Stomach smooth muscle (tissue), 2 donors: Measurements from ENCODE around the gene OTX1.

Experiments used
- H3K27ac ChIP-seq: one replicate; pipeline ENCODE4 v1.7.0; 2013; ENCODE audit warnings: mild to moderate bottlenecking, low read length, inconsistent platforms
- H3K27me3 ChIP-seq, 2 donors: one replicate each; pipeline ENCODE4 v1.7.0; 2013; ENCODE audit warnings: low read length in 2 of 2; ENCODE audit not compliant: insufficient read depth in 2 of 2, control insufficient read depth in 1 of 2
- H3K36me3 ChIP-seq, 2 donors: one replicate each; pipeline ENCODE4 v1.7.0; 2013; ENCODE audit warnings: low read length in 2 of 2; ENCODE audit not compliant: control insufficient read depth in 2 of 2, insufficient read depth in 2 of 2
- H3K4me1 ChIP-seq: one replicate; pipeline ENCODE4 v1.7.0; 2013; ENCODE audit warnings: low read length; ENCODE audit not compliant: control insufficient read depth, insufficient read depth
- H3K4me3 ChIP-seq, 2 donors: one replicate each; pipeline ENCODE4 v1.7.0; 2013; ENCODE audit warnings: low read length in 2 of 2
- H3K9ac ChIP-seq, 2 donors: one replicate each; pipeline ENCODE4 v1.7.0; 2013; ENCODE audit warnings: low read length in 2 of 2, mild to moderate bottlenecking in 1 of 2
- H3K9me3 ChIP-seq, 2 donors: one replicate each; pipeline ENCODE4 v1.7.0; 2013; ENCODE audit warnings: low read length in 2 of 2; ENCODE audit not compliant: control insufficient read depth in 2 of 2
- donor health status: healthy.
- donor health status: Pancreatic carcinoma.

OTX1 gene

DNA sequence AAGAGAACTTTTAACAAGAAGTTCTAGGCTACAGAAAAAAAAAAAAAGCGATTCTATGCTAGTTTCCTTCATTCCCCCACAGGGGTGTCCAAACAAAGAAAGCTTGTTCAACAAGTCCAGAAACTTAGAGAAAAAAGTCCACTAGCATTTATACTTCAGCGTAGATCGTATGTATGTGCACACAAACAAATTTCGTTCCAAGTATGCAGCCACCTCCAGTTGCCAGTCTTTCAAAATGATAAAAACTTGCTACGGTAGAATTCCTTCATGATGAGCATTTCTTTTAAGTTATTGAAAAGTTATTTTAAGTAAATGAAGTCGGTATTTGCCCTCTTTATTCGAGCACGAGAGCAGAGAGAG, 3.7 kb upstream of the OTX1 start:
- Histone ChIP-seq H3K36me3 (peaks cover 11 to 16% of the 10 kb centered on the region in 2 donors), H3K27me3 (peaks cover 40 to 53% of the 10 kb centered on the region in 2 donors), H3K27ac (no peak overlapping the region), H3K9ac (no peak overlapping the region), H3K4me1 (peaks cover 25% of the 10 kb centered on the region), H3K4me3 (no peak overlapping the region), H3K9me3 (no peaks in the 10 kb centered on the region)

DNA sequence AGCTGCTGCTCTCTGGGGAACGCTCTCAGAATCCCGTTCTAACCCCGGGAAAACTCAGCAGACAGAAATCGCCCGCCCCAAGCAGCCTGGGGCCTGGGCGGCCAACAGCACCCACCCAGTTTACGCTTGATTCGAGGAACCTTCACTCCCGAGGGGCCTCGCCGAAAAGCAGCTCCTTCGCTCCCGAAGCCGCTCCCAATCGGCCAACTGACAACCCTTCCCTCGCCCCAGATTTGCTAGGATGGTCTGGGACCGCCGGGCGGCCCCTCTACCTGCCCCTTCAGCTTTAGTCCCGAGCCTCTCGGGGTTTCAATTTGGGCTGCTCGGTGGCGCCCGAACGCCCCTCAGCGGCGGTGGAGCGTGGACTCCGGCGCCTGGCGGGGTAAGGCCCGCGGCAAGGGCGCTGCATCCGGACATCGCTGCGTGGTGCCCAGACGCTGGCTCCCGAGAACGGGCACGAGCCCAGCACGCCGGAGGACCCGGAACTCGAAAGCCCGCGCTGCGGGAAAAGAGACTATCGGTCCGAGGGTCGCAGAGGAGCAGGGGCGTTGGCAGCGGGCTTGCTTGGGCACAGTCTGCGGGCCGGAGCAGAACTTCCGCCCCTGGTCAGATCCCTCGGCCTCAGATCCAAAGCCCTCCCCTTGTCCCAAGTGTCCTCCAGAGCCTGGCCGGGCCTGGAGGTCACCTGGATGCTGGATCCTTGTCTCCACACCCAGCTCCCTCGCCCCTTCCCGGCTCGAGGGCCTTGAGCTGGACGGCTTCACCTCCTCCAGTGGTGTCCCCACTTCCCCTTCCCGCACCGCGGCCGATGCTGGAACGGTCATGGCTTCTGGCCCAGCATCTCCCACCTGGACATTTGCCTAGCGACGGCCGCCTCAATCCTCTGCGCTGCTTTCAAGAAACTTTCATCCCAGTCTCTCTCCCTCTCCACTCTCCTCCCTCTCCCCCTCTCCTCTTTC, 3.0 kb upstream of the OTX1 start:
- Histone ChIP-seq H3K36me3 (peaks cover 11 to 16% of the 10 kb centered on the region in 2 donors), H3K4me1 (peaks cover 25% of the 10 kb centered on the region), H3K27me3 (peaks cover 47 to 60% of the 10 kb centered on the region in 2 donors), H3K4me3 (no peak overlapping the region), H3K27ac (no peak overlapping the region), H3K9ac (no peak overlapping the region), H3K9me3 (no peaks in the 10 kb centered on the region)

DNA sequence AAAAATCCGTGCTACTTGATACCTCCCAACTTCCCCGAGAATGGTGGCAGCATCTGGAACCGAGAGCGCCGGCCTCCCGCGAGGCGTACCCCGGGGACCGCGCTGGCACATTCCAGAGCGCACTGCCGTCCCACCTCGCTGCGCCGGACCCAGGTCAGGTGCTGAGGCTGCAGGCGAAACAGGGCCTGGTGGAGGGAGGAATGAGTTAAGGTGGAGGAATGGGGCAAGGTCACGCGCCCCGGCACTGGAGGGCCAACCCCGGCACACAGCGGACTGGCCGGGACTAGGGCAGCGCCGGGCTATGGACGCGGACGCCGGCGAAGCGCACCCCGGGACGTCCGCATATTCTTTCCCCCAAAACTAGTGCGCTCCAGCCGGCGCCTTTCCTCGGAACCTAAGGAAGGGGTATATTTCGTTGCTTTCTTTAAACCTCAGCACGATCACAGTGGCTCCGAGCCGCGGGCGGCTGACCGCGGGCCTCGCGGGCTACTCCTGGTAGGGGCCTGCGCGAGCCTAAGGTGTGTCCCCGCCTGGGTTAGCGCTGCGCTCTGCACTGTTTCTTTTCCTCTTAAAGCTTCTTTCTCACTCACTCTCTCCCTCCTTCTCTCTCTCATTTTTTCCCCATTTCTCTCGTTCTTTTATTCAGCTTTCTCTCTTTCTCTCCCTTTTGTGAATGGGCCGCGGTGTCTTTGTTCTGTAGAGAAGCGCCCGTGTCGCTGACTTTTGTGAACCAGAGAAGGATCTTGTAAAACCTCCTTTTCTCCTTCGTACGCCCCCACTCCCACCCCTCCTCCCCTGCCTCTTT, 2.1 kb upstream of the OTX1 start:
- Histone ChIP-seq H3K27me3 (peaks cover 56 to 70% of the 10 kb centered on the region in 2 donors), H3K4me1 (peaks cover 32% of the 10 kb centered on the region), H3K4me3 (no peak overlapping the region)

DNA sequence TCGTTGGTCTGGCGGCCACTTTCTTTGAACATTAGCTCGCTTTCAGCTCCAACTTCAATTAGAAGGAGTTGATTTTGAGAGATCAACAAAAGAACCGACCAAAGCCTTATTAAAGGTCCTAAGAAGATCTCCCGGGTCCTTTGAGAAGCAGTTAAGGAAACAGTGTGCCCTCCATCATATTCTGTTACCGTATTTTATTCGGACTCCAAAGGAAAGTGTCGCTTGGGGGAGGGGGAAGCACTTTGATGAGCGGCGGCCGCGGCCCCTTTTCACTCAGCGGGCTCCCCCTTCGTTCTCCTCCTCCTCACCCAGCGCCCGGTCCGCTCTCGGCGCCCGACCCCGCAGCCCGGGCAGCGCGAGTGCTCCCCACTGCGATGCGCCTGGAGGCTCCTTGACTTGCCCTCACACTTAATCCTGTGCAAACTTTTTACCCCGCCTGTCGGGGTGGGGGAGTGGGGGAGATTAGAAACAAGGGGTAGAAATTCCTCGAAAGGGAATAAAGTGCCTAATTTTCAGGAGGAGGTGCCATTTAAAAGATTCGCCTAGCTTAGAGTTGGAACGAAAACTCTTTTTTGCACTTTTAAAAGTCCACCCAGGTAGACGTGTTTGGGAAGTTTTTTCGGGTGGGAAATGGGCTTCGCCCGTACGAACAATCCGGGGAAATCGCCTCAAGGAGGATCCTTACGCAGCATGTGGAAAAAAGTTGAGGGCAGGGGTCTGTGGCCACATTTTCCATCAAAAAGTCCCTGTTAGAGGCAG, 1.2 kb upstream of the OTX1 start:
- Histone ChIP-seq H3K4me3 (peak overlapping the region; percentile 23 to 65), H3K27ac (no peak overlapping the region), H3K36me3 (peaks cover 11 to 16% of the 10 kb centered on the region in 2 donors), H3K9ac (no peak overlapping the region), H3K4me1 (peaks cover 39% of the 10 kb centered on the region), H3K9me3 (peaks cover 0 to 6% of the 10 kb centered on the region in 2 donors), H3K27me3 (peaks cover 64 to 74% of the 10 kb centered on the region in 2 donors)

More for the DNA sequence above, 2.1 kb upstream of the OTX1 start:
- Histone ChIP-seq H3K9me3 (peaks cover 0 to 6% of the 10 kb centered on the region in 2 donors), H3K27ac (no peak overlapping the region), H3K36me3 (peaks cover 11 to 16% of the 10 kb centered on the region in 2 donors), H3K9ac (no peak overlapping the region)

DNA sequence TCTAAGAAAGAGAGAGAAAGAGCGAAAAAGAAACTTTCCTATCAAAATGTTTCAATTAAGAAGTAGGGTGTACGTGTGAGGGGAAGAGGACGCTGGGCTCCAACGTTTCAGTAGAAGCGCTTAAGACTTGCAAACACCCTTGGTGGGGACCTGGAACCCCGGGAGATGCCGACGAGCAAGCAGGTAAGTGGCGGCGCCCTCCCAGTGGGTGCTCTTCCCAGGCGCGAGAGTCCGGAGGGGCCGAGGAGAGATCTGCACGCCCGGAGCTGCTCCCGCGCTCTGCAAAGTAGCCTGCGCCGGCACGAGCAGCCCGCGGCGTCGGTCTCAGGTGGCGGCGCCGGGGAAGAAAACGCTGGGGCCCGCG, 678 bp upstream of the OTX1 start:
- no peak overlapping the region for H3K27ac ChIP-seq
- peaks cover 0 to 6% of the 10 kb centered on the region in 2 donors for H3K9me3 ChIP-seq
- H3K36me3 ChIP-seq: peaks cover 11 to 16% of the 10 kb centered on the region in 2 donors
- H3K4me3 ChIP-seq: peak overlapping the region; percentile 23 to 65
- H3K9ac ChIP-seq: no peak overlapping the region
- H3K4me1 ChIP-seq: peaks cover 39% of the 10 kb centered on the region
- H3K27me3 ChIP-seq: peaks cover 70 to 79% of the 10 kb centered on the region in 2 donors

DNA sequence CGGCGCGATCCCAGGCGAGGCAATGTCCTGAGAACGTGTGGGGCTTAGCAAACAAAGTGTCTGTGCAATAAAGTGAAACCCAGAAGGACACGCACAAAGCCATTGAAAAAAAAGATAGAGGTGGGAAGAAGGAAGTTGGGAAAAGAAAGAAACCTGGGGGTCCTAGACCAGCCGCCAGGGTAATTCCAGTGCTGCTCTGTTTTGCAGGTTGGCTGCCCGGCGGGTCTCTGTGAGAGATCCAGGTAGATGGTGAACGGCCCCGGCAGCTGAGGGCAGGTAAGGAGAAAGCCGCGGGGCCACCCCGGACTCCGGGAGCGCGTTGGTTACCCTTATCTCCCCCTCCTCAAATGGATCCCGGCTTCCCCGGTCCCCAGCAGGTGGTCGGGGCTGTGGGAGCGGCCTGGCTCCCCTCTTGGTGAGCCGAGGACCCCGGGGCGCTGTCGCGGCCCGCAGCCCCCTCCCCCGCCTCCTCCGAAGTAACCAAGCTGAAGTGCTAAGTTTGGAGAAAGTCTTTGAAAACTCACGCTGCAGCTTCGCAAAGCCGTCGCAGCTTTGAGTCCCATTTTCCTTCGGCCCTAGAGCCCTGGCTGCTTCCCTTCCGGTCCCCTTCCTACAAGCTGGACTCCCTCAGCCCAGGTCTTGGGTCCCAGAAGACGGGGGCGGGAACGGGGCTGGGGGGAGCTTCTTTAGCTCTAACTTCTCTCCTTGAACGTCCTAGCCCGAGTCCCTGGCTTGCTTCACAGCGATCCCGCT, 588 bp downstream of the OTX1 start:
- peaks cover 5% of the 10 kb centered on the region in 2 donors for H3K36me3 ChIP-seq
- H3K4me3 ChIP-seq: peak overlapping the region; percentile 66 to 72
- peaks cover 81 to 92% of the 10 kb centered on the region in 2 donors for H3K27me3 ChIP-seq
- peaks cover 49% of the 10 kb centered on the region for H3K4me1 ChIP-seq
- no peak overlapping the region for H3K9ac ChIP-seq
- H3K9me3 ChIP-seq: peaks cover 0 to 6% of the 10 kb centered on the region in 2 donors
- H3K27ac ChIP-seq: no peak overlapping the region

DNA sequence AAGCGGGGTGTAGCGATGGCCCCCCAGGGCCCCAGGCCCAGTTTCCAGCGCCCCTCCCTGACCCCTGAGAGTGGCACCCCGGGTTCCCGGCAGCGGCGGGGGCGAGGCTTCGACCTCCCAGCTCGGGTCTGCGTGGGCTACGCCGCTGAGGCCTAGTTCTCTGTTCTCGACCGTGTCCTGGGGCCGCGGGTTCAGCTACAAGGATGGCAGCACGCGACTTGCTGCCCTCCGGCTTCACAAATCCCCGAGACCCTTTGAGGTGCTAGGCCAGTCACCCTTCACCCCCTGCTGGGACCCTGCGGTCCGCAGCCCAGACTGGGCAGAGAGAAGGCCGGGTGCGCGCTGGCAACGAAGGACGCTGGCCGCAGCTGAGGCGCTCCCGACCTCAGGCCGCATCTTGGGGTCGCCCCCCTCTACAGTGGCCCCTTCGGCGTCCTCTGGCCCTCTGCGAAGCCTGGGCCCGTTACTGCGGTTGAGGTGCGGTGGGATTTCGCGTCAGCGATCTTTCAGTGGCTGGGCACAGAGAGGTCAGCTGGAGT, 1.2 kb downstream of the OTX1 start:
- Histone ChIP-seq H3K4me3 (no peak overlapping the region), H3K4me1 (peaks cover 54% of the 10 kb centered on the region), H3K9me3 (peaks cover 0 to 6% of the 10 kb centered on the region in 2 donors), H3K36me3 (peaks cover 0 to 2% of the 10 kb centered on the region in 2 donors), H3K9ac (no peak overlapping the region), H3K27me3 (peaks cover 88 to 98% of the 10 kb centered on the region in 2 donors), H3K27ac (no peak overlapping the region)

DNA sequence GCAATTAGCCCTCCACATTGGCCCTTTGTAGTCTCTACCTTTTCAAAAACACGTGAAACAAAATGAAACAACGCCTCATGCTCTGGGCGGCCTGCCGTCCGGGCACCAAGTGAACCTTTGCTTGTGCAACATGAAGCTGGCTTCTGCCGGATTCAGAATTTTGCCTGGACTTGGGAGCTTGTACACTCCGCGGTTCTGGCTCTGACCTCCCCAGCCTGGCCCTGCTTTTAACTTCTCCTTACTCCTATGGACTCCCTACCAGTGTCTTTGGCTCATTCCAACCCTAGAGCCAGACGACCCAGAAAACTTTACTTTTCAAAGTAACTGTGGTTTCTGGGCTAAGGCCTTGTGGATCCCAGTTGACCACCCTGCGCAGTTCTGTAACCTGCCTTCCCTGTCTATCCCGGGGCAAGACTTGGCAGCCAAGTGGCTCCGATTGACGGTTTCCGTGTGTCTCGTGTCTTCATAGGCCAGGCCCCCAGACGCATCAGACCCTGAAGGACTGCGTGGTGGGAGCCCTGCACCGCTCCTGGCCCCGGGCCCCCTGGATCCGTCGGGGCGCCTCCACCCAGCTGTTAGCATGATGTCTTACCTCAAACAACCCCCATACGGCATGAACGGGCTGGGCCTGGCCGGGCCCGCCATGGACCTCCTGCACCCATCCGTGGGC, 1.9 kb downstream of the OTX1 start:
- Histone ChIP-seq H3K9me3 (peaks cover 0 to 6% of the 10 kb centered on the region in 2 donors), H3K4me1 (peaks cover 55% of the 10 kb centered on the region), H3K27ac (no peak overlapping the region), H3K36me3 (no peaks in the 10 kb centered on the region), H3K9ac (no peak overlapping the region), H3K27me3 (peaks cover 88 to 97% of the 10 kb centered on the region in 2 donors), H3K4me3 (no peak overlapping the region)

DNA sequence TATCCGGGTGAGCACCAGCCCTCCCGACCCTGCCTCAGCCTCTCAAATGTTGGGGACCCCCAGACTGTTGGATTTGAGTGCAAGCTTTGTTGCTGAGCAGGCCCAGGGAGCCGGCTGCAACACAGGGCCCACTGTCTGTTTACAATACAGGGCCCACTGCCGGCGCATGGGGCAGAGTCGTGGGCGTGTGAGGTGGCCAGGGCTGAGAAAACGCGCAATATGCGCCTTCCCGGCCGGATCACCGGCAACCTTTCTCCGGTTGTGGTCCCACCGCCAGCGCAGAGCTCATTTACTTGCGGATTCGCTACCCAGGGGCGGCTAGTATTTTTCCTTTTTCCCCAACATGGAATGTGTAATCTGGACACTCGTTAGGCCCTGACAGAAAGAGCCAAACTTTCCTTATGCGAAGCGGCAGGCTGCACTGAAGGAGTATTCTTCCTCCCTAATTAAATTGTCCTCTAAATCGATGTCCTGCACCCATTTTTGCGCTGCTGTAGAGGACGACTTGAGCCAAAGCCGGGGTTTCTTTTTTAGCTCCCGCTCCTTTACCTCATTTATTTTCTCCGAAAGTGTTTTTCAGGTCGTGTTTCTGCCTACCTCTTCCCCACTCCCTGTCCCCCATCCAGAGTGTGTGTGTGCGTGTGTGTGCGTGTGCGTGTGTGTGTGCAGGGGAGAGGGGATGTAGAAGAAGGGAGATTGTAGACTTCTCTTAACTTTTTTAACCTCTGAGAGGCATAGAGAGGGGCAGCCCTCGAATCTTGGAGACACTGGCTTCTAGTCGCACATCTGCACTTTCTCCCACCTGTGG, 2.7 kb downstream of the OTX1 start:
- peaks cover 90 to 97% of the 10 kb centered on the region in 2 donors for H3K27me3 ChIP-seq
- H3K4me1 ChIP-seq: peaks cover 57% of the 10 kb centered on the region
- no peak overlapping the region for H3K9ac ChIP-seq
- no peak overlapping the region for H3K4me3 ChIP-seq
- H3K9me3 ChIP-seq: peaks cover 0 to 6% of the 10 kb centered on the region in 2 donors
- H3K27ac ChIP-seq: no peak overlapping the region
- no peaks in the 10 kb centered on the region for H3K36me3 ChIP-seq
